UCSD-AML1 (cell line): Measurements from ENCODE around the gene CST6.

Experiments used
- DNase-seq: peaks from one replicate; lab custom pipeline; 2025; ENCODE audit not compliant: unreplicated experiment; lab: John Stamatoyannopoulos, UW

The CST6 gene, protein sequence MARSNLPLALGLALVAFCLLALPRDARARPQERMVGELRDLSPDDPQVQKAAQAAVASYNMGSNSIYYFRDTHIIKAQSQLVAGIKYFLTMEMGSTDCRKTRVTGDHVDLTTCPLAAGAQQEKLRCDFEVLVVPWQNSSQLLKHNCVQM

DNA sequence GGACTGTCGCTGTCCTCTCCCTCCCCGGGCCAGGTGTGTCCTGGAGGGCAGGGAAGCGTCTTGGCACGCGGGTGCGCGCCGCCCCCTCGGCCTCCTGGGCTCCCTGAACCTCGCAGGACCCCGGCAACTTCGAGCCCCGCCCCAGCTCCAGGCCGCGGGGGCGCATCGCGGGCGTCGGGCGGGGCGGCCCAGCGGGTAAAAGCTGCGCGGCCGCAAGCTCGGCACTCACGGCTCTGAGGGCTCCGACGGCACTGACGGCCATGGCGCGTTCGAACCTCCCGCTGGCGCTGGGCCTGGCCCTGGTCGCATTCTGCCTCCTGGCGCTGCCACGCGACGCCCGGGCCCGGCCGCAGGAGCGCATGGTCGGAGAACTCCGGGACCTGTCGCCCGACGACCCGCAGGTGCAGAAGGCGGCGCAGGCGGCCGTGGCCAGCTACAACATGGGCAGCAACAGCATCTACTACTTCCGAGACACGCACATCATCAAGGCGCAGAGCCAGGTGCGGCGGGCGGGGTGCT, at the start of gene CST6:
Gene CST6, plus strand, starts transcription at position 224 of the 519 bp plus-strand sequence. Its CDS starts 37 bp downstream, at position 261.
- DNase-seq, result no peak

DNA sequence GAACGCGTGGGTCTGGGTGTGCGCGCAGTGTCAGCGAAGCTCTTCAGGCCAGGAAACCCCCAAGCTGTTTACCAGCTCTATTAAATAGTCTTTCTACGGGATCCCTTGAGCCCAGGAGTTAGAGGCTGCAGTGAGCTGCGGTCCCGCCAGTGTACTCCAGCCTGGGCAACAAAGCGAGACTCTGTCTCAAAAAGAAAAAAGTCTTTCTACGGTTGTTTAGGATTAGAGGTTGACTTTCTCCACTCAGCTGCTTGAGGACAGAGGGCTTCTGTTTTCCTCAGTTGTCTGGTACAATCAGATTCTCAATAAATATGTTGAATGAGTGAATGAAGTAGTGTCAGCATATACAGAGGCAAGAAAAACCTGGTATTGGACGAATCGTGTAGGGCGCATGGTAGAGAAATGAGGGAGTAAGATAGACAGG, 49.7 kb upstream of the CST6 start:
- no peak for DNase-seq

DNA sequence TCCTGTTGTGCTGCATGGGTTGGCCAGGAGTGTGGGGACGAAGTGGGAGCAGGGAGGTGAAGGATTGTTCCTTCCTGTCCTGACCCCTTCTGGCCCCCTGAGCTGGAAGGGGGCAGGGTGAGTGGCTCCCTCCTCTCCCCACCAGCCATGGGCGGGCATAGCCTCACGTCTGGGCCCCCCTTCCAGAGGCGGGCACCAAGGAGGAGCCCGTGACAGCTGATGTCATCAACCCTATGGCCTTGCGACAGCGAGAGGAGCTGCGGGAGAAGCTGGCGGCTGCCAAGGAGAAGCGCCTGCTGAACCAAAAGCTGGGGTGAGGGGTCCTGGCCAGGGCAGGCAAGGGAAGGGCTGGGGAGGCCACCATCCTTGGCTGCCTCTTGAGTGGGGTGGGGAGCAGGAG, 46.9 kb upstream of the CST6 start:
- no peak for DNase-seq

DNA sequence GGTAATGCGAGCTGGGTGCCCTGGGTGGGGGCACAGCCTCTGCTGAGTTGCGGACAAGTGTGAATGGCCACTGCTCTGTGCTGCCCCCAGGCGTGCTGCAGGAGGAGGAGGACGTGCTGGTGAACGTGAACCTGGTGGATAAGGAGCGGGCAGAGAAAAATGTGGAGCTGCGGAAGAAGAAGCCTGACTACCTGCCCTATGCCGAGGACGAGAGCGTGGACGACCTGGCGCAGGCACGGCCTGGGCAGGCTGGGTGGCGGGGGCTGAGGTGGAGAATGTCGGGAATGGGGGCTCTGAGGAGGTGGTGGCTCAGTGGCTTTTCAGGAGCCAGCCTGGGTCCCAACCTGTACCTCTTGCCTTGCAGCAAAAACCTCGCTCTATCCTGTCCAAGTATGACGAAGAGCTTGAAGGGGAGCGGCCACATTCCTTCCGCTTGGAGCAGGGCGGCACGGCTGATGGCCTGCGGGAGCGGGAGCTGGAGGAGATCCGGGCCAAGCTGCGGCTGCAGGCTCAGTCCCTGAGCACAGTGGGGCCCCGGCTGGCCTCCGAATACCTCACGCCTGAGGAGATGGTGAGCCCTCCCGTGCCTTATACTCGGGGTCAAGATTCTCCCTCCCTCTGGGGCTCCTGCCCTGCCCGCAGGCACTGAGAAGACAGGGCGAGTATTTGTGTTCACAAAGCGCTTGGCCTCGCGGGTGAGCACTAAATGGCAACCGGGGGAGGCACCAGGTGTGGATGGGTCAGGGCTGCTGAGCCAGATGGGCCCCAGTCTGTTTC, 45.6 kb upstream of the CST6 start:
- no peak for DNase-seq

DNA sequence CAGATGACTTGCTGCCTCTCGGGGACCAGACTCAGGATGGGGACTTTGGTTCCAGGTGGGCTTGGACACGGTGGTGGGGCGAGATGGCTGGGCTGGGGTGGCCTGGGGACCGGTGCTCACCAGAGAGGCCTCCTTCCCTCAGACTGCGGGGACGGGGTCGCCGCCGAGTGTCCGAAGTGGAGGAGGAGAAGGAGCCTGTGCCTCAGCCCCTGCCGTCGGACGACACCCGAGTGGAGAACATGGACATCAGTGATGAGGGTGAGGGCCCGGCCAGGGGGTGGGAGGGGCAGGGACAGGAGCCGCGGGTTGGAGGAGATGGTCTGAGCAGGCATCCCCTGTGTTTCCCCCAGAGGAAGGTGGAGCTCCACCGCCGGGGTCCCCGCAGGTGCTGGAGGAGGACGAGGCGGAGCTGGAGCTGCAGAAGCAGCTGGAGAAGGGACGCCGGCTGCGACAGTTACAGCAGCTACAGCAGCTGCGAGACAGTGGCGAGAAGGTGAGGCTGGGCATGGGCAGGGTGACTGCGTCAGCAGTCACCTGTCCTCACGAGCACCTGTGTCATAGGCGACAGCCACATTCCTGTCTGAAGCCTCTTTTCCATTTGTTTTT, 44.4 kb upstream of the CST6 start:
- no peak for DNase-seq

DNA sequence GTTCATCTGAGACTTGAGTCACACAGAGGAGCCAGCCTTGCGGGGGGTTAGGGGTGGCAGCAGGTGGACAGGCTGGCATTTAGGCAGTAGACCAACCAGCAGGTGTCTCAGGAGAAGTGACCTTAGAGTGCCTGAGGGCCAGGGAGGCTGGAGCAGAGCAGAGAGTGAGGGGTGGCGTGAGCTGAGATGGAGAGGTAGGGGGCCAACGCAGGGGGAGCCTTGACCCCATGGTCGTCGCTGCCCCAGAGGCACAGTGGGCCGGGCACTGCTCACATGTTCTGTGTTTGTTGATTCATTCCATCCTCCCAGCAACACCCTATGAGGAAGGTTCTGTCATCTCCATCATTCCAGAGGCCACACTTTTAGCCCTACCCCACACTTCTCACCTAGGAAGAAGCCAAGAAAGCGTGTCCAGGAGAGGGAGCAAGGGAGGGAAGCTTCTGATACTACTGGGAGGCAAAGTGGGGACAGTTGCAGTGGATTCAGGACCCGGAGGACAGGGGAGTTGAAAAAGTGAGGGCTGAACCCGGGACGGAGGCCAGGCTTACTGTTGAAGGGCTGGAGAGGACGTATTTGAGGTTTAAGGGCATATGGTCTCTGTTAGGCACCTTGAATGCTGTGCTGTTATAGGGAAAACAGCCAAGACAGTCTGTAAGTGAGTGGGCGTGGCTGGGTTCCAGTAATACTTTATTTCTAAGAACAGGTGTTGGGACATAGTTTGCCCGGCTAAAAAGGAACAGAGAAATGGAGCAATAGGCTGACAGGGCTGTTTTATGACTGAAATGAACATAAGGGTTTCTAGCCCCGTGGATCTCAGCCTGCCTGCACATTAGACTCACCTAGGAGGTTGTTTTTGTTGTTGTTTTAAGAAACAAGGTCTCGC, 43.0 kb upstream of the CST6 start:
- no peak for DNase-seq

DNA sequence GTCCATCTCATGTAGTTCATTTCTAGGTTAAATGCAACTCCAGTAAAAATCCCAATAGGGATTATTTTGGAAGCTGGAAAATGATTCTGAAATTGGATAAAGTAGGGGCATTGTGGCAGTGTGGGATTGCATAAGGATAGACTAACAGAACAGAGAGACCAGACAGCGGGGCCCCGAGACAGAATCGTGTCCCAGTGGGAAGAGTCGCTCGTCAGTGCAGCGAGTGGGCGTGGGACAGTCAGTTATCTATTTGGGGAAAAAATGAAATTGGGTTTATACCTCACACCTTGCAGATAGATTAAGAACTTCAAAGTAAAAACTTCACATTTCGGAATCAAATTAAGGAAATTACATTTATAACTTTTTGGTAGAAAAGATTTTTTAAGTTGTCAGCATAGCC, 39.7 kb upstream of the CST6 start:
- DNase-seq, result no peak

DNA sequence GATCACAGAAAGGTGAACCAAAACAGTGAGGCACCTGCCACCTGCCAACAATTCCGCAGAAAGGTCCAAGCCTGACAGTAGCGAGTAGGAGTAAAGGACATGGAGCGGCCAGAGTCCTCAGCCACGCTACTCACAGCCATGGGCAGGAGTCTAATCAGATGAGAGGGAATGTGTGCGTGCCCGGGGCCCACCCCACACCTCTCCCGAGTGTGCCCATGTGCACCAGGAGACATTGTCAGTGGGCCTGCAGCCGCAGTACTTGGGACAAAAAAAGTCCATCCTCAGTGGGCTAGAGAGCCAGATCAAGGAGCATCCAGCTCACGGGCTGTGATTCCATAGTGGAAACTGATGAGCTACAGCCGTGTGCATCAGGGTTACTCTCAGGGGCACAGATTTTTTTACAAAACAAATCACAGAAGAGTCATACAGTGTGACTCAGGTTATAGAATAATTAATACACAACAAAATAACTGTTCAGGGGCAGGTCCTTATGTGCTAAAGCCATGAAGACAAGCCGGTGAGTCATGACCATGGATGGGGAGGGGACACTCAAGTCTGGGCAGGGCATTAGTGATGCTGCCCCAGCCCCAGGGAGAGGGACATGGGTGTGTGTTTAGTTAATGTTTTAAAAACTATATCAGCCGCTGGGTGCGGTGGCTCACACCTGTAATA, 38.2 kb upstream of the CST6 start:
- no peak for DNase-seq

DNA sequence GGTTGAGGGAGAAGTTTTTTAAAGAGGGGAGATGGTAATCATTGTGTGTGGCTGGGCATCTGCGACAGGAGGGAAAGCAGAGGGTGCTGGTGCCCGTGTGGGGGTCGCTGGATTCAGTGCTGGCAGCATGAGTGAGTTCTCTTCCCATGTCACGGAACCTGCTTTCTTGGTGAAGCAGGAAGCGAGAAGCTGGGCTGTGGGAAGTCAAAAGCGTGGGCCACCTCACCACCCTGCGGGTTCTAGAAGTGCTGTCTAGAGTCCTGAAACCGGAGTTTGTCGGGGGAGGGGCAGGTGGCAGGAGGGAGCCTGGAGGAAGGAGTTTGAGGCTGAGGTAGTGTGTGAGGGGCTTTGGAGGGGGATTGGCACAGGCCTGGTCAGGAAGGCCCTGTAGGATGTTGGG, 36.0 kb upstream of the CST6 start:
- no peak for DNase-seq

DNA sequence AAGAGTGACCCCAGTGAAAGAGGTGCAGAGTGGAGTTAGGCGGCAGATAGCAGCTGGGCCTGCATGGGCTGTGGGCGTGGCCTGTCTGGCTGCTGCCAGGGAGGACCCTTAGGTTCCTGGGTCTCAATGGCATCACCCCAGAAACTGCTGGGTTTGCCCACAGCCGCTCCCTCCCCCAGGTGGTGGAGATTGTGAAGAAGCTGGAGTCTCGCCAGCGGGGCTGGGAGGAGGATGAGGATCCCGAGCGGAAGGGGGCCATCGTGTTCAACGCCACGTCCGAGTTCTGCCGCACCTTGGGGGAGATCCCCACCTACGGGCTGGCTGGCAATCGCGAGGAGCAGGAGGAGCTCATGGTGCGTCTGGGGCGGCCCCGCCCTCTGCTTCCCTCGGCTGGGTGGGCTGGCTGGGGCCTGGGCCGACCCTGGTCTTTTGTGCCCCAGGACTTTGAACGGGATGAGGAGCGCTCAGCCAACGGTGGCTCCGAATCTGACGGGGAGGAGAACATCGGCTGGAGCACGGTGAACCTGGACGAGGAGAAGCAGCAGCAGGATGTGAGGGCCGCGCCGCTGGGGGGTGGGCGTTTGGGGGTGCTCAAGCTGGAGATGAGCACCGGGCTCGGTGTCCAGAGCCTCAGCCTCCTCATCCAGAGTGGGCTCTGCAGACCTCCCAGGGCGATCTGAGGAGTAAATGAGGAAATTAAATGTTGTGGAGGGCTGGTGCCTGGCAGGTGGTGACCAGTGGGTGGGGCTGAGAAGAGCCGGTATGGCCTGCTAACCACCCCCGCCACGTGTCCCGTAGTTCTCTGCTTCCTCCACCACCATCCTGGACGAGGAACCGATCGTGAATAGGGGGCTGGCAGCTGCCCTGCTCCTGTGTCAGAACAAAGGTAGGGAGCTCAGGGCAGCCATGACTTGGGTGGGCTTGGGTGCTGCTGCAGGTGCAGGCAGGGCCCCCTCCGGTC, 35.3 kb upstream of the CST6 start:
- DNase-seq, result no peak

DNA sequence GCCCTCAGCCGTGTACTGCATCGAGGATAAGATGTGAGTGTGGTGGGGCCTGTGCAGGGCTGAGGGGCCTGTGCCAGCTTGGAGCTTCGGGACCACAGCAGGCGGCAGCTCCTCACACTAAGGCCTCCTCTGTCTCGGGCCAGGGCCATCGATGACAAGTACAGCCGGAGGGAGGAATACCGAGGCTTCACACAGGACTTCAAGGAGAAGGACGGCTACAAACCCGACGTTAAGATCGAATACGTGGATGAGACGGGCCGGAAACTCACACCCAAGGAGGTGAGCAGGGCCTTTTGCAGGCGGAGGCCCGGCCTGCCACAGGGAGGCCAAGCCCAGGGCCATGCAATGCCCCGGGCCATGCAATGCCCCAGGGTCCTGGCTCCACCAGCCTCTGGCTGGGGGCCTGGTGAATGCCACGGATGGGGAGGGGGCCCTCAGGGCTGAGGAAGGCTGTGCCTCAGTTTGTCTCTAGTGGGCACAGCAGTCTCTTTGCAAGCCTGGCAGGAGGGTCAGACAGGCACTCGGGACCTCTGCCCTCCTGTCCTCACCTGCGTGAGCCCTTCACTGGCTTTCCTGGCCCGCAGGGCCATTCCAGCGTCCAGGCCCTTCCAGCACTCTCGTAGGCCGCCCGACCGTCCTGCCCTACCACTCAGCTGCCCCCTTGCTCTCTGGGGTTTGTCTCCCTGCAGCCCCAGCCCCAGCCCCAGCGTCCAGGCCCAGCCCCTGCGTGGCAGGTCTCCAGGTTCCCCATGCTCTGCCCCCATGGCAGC, 34.0 kb upstream of the CST6 start:
- no peak for DNase-seq

DNA sequence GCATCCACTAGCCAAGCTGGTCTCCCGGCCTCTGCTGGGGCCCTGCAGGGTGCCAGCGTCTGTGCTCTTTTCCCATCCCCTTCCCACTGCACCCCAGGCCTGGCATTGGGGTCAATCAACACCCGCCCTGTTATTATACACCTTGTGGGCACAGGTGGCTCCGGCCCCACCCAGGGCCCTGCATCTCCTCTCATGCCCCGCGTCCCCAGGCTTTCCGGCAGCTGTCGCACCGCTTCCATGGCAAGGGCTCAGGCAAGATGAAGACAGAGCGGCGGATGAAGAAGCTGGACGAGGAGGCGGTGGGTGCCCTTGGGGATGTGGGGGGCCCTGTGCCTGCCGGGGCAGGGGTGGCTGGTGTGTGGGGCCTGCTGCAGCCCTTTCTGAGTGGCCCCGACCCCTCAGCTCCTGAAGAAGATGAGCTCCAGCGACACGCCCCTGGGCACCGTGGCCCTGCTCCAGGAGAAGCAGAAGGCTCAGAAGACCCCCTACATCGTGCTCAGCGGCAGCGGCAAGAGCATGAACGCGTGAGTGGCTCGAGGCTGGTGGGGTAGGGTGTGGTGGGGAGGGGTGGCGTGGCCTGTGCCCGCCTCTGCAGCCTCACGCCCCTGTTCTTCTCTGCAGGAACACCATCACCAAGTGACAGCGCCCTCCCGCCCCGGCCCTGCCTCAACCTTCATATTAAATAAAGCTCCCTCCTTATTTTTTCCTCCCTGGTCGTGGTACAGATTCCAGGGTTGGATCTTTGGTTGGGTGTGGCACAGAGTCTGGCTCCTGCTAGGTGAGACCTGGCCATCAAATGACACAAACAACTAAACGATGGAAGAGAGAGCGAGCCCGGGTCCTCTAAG, 33.2 kb upstream of the CST6 start:
- DNase-seq, result no peak

DNA sequence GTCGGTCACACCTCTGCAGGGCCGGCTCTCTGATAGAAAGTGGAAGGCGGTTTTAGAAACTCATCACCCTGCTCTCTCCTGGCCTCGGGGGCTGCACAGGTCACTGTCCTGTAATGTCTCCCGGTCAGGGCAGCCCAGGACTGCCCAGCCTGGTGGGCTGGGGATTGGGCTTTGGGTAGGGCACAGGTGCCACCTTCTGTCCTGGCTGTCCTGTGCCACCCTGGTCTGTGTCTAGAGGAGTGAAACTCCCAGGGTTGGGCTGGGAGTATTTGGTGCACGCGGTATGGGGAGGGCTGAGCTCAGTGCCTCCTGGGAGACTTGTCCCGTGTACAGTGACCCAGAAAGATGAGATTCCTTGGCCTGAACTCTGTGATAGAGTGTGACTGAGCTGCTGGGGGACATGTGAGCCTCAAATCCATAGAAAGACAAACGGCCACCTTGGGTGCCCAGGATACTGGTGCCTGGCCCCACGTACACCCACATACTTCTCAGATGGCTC, 32.5 kb upstream of the CST6 start:
- DNase-seq, result no peak

DNA sequence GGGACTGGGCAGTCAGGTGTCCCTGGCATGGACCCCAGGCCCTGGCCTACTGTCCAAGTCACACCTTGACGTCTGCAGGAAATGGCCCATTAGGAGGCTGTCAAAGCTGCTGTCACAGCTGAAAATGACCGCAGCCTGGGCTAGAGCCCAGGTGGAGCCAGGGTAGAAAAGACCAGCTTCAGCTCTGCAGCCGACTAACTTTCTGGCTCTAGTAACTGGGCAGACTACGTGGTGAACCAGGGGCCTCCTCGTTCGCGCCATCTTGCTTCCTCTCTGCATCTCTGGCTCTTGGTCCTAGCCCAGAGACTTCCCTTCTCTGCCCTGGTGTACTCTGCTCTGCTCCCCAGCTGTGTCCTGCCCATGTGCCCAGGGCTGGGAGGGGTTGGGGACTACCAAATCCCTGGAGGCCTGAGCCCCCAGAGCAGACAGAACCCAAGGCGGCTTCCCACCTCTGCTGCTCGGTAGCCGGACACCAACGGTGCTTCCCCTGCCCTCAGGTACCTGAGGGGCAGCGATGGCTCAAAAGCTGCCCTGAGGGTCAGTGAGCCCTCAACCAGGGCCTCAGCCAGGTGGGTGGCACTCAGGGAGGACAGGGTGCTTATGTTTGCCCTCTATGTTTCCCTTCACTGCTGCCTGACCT, 30.6 kb upstream of the CST6 start:
- no peak for DNase-seq

DNA sequence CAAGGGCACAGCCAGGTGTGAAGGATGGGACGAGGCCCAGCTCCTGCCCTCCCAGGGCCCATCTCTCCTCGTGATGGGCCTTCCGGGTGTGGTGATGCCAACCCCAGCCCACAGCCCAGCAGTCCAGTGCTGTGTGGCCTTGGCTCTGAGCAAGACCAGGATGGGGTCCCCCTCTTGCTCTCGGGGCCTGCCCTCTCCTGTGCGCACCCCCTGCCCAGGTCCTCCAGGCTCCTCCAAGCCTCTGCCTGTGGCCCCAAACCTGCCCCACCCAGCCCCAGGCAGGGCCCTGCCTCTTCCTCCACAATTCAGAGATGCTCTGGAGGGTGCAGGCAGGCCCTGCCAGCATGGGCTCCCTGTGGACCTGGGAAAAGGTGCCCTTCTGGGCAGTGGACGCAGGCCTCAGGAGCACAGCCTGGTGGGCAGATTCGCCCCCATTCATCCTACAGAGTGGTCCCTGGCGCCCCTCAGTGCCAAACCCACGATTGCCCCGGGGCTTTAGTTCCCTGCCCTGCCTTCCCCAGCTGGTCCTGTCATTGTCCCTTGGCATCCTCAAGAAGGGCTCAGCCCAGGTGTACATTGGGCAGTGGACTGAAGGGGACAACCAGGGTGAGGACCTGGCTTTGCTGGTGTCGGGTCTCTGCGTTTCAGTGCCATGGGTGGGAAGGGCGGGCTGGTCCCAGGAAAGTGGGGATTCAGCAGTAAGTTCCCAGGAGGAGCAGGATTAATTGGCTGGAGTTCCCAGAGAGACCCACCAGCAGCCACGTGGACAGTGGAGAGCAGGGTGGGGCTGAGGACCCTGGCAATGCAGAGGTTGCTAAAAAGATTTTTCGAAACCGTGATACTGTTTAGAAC, 29.6 kb upstream of the CST6 start:
- DNase-seq, result no peak

DNA sequence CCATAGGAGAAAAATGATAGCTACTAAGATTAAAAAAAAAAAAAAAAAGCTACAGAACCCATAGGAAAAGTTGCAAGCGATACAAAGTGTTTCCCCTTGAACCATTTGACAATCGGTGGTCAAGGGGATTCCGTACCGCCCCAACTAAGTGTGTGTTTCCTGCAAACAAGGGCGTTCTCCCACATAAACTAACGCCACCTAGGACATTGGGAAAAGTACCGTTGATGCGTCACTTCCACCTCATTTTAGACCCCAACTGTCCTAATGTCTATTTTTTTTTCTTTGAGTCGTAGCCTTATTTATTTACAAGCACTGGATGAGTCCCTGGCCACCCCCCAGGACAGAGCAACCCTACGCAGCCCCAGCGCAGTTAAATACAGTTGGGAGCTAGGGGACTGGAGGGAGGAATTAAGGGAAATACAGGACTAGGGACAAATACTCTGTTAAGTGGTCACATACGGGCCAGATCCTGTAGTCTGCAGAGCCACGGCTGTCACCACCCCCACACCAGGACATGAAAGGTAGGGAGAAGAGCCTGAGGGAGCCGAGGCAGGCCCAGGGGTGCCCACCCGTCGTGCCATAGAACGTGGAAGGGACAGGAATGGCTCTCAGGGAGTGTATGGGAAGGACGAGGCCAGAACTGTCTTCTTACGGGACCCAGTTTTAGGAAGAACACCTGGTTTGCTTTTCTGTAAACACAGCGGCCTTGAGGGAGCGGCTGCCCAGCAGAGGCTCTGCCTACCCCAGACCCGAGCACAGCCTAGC, 28.8 kb upstream of the CST6 start:
- no peak for DNase-seq
